GM12892 (cell line): ENCODE measurements around the gene SYNDIG1.

Experiments used
- POLR2A ChIP-seq: IDR thresholded peaks from 2 replicates; pipeline ENCODE4 v1.6.1; 2011; ENCODE audit warnings: low read depth, low read length, control low read depth
- POLR2AphosphoS5 ChIP-seq: IDR thresholded peaks from 2 replicates; pipeline ENCODE4 v1.6.1; 2011; ENCODE audit warnings: low read depth, low read length, control low read depth
- TAF1 ChIP-seq: IDR thresholded peaks from 2 replicates; pipeline ENCODE4 v1.6.1; 2011; ENCODE audit warnings: low read depth, mild to moderate bottlenecking, control low read depth, low read length, borderline replicate concordance

GRCh38 chr20:24501764-24502556, 32.5 kb downstream of the SYNDIG1 start:
- TF ChIP-seq TAF1 (no peak), POLR2A (no peak), POLR2AphosphoS5 (no peak)
